Esophagus mucosa (tissue), 1 donor: Measurements from ENCODE around the gene ARHGAP31. TPM values are rescaled to one million over a fixed set of nuclear protein-coding genes. Genes with fewer than 3 reads are reported as not detected.

Experiments used
- ATAC-seq: fragments of 200-7000 bp; cut with Tn5 transposase; one replicate; pipeline ENCODE4 v1.9.1; 2020
- total RNA-seq: library from RNA; stranded (reverse); gene quantifications from one replicate; pipeline ENCODE4 v1.2.4, GENCODE V29; 2023
- donor health status: DM: yes; HTN: yes; CAD: no.

The ARHGAP31 gene
- total RNA-seq, 1 donor from 2014 or later = 4.3 TPM

- no peak for ATAC-seq
Observed at GRCh38 chr3:119396870-119397269, 102.7 kb downstream of the ARHGAP31 start.

GRCh38 chr3:119400466-119400865 is 106.3 kb downstream of the ARHGAP31 start:
- ATAC-seq = no peak

DNA sequence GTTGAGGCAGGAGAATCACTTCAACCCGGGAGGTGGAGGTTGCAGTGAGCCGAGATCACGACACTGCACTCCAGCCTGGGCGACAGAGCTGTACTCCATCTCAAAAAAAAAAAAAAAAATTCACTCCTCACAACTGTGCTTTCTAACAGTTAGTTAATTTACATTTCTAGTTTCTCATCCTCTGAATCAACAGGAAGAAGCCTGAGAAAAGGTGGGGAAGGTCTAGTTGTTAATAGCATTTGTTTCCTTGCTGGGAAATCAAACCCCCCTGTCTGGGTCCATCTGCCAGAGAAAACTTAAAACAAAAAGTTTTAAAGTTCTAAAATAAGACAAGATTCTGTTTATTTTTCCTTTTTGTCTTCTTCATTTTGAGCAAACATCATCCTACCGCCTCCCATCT is 106.9 kb downstream of the ARHGAP31 start:
- no peak for ATAC-seq

DNA sequence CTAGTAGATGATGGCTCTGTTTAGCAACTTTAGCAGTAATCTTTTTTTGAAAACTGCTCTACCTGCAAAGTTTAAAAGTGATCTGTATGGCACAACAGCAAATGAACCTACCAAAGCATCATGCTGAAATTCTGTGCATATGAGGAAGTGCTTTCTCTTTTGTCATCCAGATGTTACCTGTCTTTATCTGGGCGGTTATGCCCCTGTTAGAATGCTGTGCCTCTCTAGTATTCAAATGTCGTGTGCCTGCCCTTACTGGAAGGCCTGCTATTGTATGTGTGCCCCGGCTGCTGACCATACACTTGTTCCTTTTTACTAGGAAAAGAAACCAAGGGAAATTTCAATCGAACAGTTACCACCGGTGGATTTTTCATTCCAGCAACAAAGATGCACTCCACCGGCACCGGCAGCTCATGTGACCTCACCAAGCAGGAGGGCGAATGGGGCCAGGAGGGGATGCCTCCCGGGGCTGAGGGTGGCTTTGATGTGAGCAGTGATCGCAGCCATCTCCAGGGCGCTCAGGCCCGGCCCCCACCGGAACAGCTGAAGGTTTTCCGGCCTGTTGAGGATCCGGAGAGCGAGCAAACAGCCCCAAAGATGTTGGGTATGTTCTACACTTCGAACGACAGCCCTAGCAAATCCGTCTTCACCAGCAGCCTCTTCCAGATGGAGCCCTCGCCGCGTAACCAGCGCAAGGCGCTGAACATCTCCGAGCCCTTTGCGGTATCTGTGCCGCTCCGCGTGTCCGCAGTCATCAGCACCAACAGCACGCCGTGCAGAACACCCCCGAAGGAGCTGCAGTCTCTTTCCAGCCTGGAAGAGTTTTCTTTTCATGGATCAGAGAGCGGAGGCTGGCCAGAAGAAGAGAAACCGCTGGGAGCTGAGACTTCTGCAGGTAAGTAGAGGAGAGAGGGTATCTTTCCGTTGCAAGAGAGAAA is 107.6 kb downstream of the ARHGAP31 start:
- no peak for ATAC-seq

- no peak for ATAC-seq
Observed at GRCh38 chr3:119402791-119403190, 108.6 kb downstream of the ARHGAP31 start.

DNA sequence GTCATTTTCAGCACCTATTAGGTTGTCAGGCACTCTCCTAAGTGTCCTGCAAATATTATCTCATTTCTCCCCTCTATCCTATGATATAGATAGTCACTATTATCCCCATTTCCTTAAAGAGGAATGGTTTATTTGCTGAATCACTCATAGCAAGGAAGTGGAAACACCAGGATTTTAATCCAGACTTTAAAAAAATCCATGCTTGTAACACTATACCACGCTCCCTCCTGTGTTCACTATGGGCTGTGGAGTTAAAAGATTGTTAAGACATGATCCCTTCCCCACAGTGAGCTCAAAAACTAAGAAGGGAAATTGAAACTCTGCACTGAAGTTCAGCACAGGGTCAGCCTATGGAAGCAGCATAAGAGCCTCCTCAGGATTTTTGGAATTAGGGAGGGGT is 109.0 kb downstream of the ARHGAP31 start:
- no peak for ATAC-seq

- no peak for ATAC-seq
Observed at GRCh38 chr3:119405315-119405714, 111.1 kb downstream of the ARHGAP31 start.

GRCh38 chr3:119408243-119408950 is 114.2 kb downstream of the ARHGAP31 start:
- ATAC-seq = no peak

DNA sequence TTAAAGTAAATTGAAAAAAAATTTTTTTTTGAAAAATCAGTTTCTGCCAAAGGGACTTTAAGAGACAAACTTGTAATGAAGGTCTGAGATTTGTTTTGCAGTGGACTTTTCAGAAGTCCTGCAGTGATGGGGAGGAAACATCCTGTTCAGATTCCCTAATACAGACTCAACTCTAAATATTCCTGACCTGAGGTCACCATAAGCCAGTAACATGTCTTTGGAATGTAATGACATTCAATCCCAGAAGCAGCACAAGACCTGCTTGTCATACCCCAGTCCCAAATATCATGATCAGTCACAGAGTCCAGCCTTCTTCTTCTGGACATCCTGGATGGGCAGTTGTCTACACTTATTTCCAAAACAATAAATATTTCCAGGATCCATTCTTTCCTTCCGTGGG is 115.7 kb downstream of the ARHGAP31 start:
- ATAC-seq = no peak

DNA sequence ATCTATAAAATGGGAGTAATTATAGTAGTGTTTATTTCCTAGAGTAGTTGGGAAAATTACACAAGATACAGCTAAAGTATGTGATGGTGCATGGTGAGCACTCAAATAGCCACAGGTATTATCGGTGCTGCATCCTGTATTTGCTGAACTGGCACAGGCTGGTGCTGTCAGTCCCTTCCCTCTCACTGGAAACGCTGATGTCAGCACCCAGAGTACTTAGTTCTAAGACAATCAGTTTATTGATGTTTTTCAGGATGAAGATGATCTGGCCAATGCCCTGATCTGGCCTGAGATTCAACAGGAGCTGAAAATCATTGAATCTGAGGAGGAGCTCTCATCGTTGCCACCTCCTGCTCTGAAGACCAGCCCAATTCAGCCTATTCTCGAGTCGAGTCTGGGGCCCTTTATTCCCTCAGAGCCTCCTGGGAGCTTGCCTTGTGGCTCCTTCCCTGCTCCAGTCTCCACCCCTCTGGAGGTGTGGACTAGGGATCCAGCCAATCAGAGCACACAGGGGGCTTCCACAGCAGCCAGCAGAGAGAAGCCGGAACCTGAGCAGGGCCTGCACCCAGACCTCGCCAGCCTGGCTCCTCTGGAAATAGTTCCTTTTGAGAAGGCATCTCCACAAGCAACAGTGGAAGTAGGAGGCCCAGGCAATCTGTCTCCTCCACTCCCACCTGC is 119.6 kb downstream of the ARHGAP31 start:
- ATAC-seq = no peak

GRCh38 chr3:119416873-119417272 is 122.7 kb downstream of the ARHGAP31 start:
- ATAC-seq = no peak

- ATAC-seq = no peak
Observed at GRCh38 chr3:119417771-119418512, 123.8 kb downstream of the ARHGAP31 start.

DNA sequence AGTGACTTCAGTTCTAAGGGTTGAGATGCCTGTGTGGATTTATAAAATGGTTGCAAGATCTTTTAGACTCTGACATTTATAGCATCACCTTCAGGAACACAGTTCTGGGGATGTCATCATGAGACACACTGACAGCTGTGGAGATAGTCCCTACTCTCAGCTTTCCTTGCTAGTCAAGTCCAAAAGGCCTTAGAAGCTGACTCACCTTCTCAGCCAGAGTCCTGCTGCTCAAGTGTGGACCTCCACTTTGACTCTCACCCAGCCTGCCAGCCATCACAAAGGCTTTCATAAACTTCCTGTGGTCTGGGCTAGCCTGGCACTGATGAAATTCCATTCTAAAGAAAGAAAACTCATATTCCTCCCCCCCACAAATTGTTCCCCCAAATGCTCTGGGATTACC is 124.5 kb downstream of the ARHGAP31 start:
- ATAC-seq = no peak

- no peak for ATAC-seq
Observed at GRCh38 chr3:119420196-119420595, 126.0 kb downstream of the ARHGAP31 start.

DNA sequence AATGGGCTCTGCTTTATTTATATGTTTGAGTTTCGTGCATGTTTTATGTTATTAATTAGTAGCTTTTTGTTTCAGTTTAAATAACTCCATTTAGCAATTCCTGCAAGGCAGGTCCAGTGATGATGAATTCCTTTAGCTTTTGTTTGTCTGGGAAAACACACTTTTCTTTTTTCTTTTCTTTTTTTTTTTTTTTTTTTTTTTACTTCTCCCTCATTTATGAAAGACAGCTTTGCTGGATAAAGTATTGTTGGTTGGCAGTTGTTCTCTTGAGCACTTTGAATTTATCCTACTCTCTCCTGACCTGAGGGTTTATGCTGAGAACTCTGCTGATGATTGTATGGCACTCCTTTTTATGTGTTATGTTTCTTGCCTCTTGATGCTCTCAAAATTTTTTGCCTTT is 133.5 kb downstream of the ARHGAP31 start:
- ATAC-seq = no peak

- no peak for ATAC-seq
Observed at GRCh38 chr3:119428538-119428937, 134.4 kb downstream of the ARHGAP31 start.

- ATAC-seq = no peak
Observed at GRCh38 chr3:119433613-119434325, 139.6 kb downstream of the ARHGAP31 start.

DNA sequence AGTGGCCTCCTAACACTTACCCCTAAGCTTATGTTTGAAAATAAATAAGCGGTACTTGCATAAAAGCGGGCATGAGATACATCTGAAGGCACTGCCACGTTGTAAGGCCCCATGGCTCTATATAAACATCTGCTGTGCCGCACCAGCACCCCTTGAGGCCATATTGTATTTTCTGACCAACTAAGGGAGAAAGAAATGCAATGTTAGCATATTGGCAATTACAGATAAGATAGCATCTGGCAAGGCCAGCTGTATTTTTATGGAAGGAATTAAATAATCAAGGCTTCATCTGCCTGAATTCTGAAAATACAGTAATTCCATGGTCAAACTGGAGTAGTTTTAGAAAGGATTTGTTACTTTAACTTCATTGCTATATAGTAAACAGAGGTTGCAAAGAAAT is 140.5 kb downstream of the ARHGAP31 start:
- ATAC-seq = no peak

- ATAC-seq = no peak
Observed at GRCh38 chr3:119436977-119437376, 142.8 kb downstream of the ARHGAP31 start.

GRCh38 chr3:119437691-119438258 is 143.6 kb downstream of the ARHGAP31 start:
- no peak for ATAC-seq

- ATAC-seq = no peak
Observed at GRCh38 chr3:119443179-119443578, 149.0 kb downstream of the ARHGAP31 start.
